Ishikawa (cell line): ENCODE results near the gene VPS72.

Source experiments
- CEBPB ChIP-seq: IDR thresholded peaks from 2 replicates; pipeline ENCODE4 v1.6.1; 2012
- CREB1 ChIP-seq: IDR thresholded peaks from 2 replicates; pipeline ENCODE4 v1.6.1; 2012; ENCODE audit warnings: low read depth
- EGR1 ChIP-seq: IDR thresholded peaks from 2 replicates; pipeline ENCODE4 v1.6.1; 2012
- EP300 ChIP-seq: IDR thresholded peaks from 2 replicates; pipeline ENCODE4 v1.6.1; 2012; ENCODE audit warnings: borderline replicate concordance
- FOXM1 ChIP-seq: IDR thresholded peaks from 2 replicates; pipeline ENCODE4 v1.6.1; 2012; ENCODE audit warnings: low read depth, borderline replicate concordance
- MAX ChIP-seq: IDR thresholded peaks from 2 replicates; pipeline ENCODE4 v1.6.1; 2012
- NFIC ChIP-seq: IDR thresholded peaks from 2 replicates; pipeline ENCODE4 v1.6.1; 2012
- RAD21 ChIP-seq: IDR thresholded peaks from 2 replicates; pipeline ENCODE4 v1.6.1; 2012; ENCODE audit warnings: low read depth
- REST ChIP-seq: IDR thresholded peaks from 2 replicates; pipeline ENCODE4 v1.6.1; 2012; ENCODE audit warnings: low read depth, mild to moderate bottlenecking
- TAF1 ChIP-seq: IDR thresholded peaks from 2 replicates; pipeline ENCODE4 v1.6.1; 2012; ENCODE audit warnings: low read depth, mild to moderate bottlenecking
- TCF12 ChIP-seq: IDR thresholded peaks from 2 replicates; pipeline ENCODE4 v1.6.1; 2012; ENCODE audit warnings: low read depth
- TEAD4 ChIP-seq: IDR thresholded peaks from 2 replicates; pipeline ENCODE4 v1.6.1; 2012
- USF1 ChIP-seq: IDR thresholded peaks from 2 replicates; pipeline ENCODE4 v1.6.1; 2012
- YY1 ChIP-seq: IDR thresholded peaks from 2 replicates; pipeline ENCODE4 v1.6.1; 2012; ENCODE audit warnings: low read depth
- ZBTB7A ChIP-seq: IDR thresholded peaks from 2 replicates; pipeline ENCODE4 v1.6.1; 2012; ENCODE audit warnings: low read depth

The VPS72 gene

GRCh38 chr1:151145304-151146071 lies 44.5 kb downstream of the VPS72 start:
- TF ChIP-seq RAD21 (no peak), NFIC (no peak), FOXM1 (no peak), TCF12 (no peak), CREB1 (no peak), EP300 (no peak), YY1 (no peak), REST (no peak), MAX (no peak), USF1 (no peak), TEAD4 (no peak), ZBTB7A (no peak; the same call in 1 of the 2 replicates)

GRCh38 chr1:151144474-151145303 lies 45.3 kb downstream of the VPS72 start:
- TF ChIP-seq ZBTB7A: no peak
- no peak for TF ChIP-seq CREB1
- TF ChIP-seq MAX: no peak
- no peak for TF ChIP-seq CEBPB
- no peak for TF ChIP-seq TAF1
- no peak for TF ChIP-seq TCF12
- no peak for TF ChIP-seq RAD21
- no peak for TF ChIP-seq NFIC

- TF ChIP-seq NFIC (no peak), EGR1 (no peak), REST (no peak), CEBPB (no peak), TEAD4 (no peak), EP300 (no peak), TAF1 (no peak), ZBTB7A (no peak), USF1 (no peak), YY1 (no peak), TCF12 (no peak), MAX (no peak), FOXM1 (no peak), RAD21 (no peak)
Measured at GRCh38 chr1:151143986-151144385, 46.0 kb downstream of the VPS72 start.

GRCh38 chr1:151143057-151143435 lies 47.0 kb downstream of the VPS72 start:
- no peak for TF ChIP-seq USF1
- no peak for TF ChIP-seq CREB1
- TF ChIP-seq TAF1: no peak
- TF ChIP-seq TEAD4: no peak
- TF ChIP-seq EP300: no peak
- TF ChIP-seq MAX: no peak

- no peak for TF ChIP-seq REST
- no peak for TF ChIP-seq USF1
- no peak for TF ChIP-seq TAF1
- no peak for TF ChIP-seq ZBTB7A
- TF ChIP-seq NFIC: no peak
- no peak for TF ChIP-seq CREB1
- TF ChIP-seq CEBPB: no peak
- no peak for TF ChIP-seq EGR1
- no peak for TF ChIP-seq MAX
- TF ChIP-seq RAD21: no peak
- TF ChIP-seq FOXM1: no peak
- TF ChIP-seq TEAD4: no peak
Measured at GRCh38 chr1:151142411-151143056, 47.5 kb downstream of the VPS72 start.
